NCI-H146 treated with DMSO at 0.1 percent for 48 hours (cell line): ENCODE data around the gene SGMS1.
"Not testable (repeated sequence)": the region's sequence is repeated elsewhere in the genome, so short reads cannot be mapped to it uniquely, and the experiment has no call there.

Source experiments
- DNase-seq: peaks from one replicate; lab custom pipeline; 2025; ENCODE audit not compliant: unreplicated experiment; lab: John Stamatoyannopoulos, UW

The SGMS1 gene

GRCh38 chr10:50623663-50624412 is at the start of gene SGMS1:
TSS of gene SGMS1 (minus strand) at chr10:50623956. CDS start at chr10:50344114, 279,842 bp downstream.
- peak; percentile 70 for DNase-seq

GRCh38 chr10:50672152-50672551 is 48.4 kb upstream of the SGMS1 start:
- DNase-seq = not testable (repeated sequence)

- DNase-seq = not testable (repeated sequence)
Measured at GRCh38 chr10:50671645-50672044, 47.9 kb upstream of the SGMS1 start.

- DNase-seq = not testable (repeated sequence)
Measured at GRCh38 chr10:50669957-50670356, 46.2 kb upstream of the SGMS1 start.

GRCh38 chr10:50667353-50667752 is 43.6 kb upstream of the SGMS1 start:
- not testable (repeated sequence) for DNase-seq

- not testable (repeated sequence) for DNase-seq
Measured at GRCh38 chr10:50662420-50662819, 38.7 kb upstream of the SGMS1 start.

- DNase-seq = not testable (repeated sequence)
Measured at GRCh38 chr10:50661563-50661962, 37.8 kb upstream of the SGMS1 start.

GRCh38 chr10:50659865-50660730 is 36.3 kb upstream of the SGMS1 start:
- DNase-seq = peak; percentile 34

- not testable (repeated sequence) for DNase-seq
Measured at GRCh38 chr10:50659016-50659864, 35.5 kb upstream of the SGMS1 start.

- DNase-seq = no peak
Measured at GRCh38 chr10:50658165-50658564, 34.4 kb upstream of the SGMS1 start.

GRCh38 chr10:50653758-50654157 is 30.0 kb upstream of the SGMS1 start:
- DNase-seq = no peak

GRCh38 chr10:50653142-50653541 is 29.4 kb upstream of the SGMS1 start:
- DNase-seq = no peak

GRCh38 chr10:50651808-50652207 is 28.1 kb upstream of the SGMS1 start:
- no peak for DNase-seq

GRCh38 chr10:50650481-50650880 is 26.7 kb upstream of the SGMS1 start:
- DNase-seq = no peak

GRCh38 chr10:50648935-50649227 is 25.1 kb upstream of the SGMS1 start:
- DNase-seq = no peak

- DNase-seq = no peak
Measured at GRCh38 chr10:50648089-50648934, 24.6 kb upstream of the SGMS1 start.

GRCh38 chr10:50647350-50647749 is 23.6 kb upstream of the SGMS1 start:
- DNase-seq = not testable (repeated sequence)

GRCh38 chr10:50645236-50645635 is 21.5 kb upstream of the SGMS1 start:
- DNase-seq = no peak

GRCh38 chr10:50641626-50642025 is 17.9 kb upstream of the SGMS1 start:
- DNase-seq = no peak

- DNase-seq = no peak
Measured at GRCh38 chr10:50640238-50640637, 16.5 kb upstream of the SGMS1 start.
